Fibroblast of gingiva (primary cell): ENCODE results near the gene NUPR1.
"Not testable (repeated sequence)": the region's sequence is repeated elsewhere in the genome, so short reads cannot be mapped to it uniquely, and the experiment has no call there.

Source experiments
- DNase-seq: peaks from one replicate; pipeline ENCODE4 v3.0.0-alpha.2; 2011; ENCODE audit warnings: low read depth

NUPR1 gene

GRCh38 chr16:28527100-28527785, 11.5 kb downstream of the NUPR1 start:
- DNase-seq = not testable (repeated sequence)

GRCh38 chr16:28526201-28527099, 12.3 kb downstream of the NUPR1 start:
- DNase-seq = no peak

- peak; percentile 18 for DNase-seq
Observed at GRCh38 chr16:28524681-28525171, 14.0 kb downstream of the NUPR1 start.

GRCh38 chr16:28522792-28523191, 16.0 kb downstream of the NUPR1 start:
- no peak for DNase-seq

GRCh38 chr16:28521436-28521835, 17.3 kb downstream of the NUPR1 start:
- DNase-seq = no peak

- DNase-seq = no peak
Observed at GRCh38 chr16:28520672-28521071, 18.1 kb downstream of the NUPR1 start.

GRCh38 chr16:28514246-28514645, 24.5 kb downstream of the NUPR1 start:
- no peak for DNase-seq

- no peak for DNase-seq
Observed at GRCh38 chr16:28513484-28514181, 25.1 kb downstream of the NUPR1 start.

- no peak for DNase-seq
Observed at GRCh38 chr16:28511801-28512789, 26.7 kb downstream of the NUPR1 start.

GRCh38 chr16:28511031-28511430, 27.7 kb downstream of the NUPR1 start:
- no peak for DNase-seq

GRCh38 chr16:28505489-28506137, 33.2 kb downstream of the NUPR1 start:
- no peak for DNase-seq

GRCh38 chr16:28504707-28505404, 33.9 kb downstream of the NUPR1 start:
- DNase-seq = no peak

- DNase-seq = no peak
Observed at GRCh38 chr16:28503470-28504259, 35.1 kb downstream of the NUPR1 start.

- DNase-seq = no peak
Observed at GRCh38 chr16:28502290-28502689, 36.5 kb downstream of the NUPR1 start.

- DNase-seq = no peak
Observed at GRCh38 chr16:28501258-28502232, 37.2 kb downstream of the NUPR1 start.

GRCh38 chr16:28500476-28501180, 38.1 kb downstream of the NUPR1 start:
- not testable (repeated sequence) for DNase-seq

- DNase-seq = no peak
Observed at GRCh38 chr16:28499854-28500253, 38.9 kb downstream of the NUPR1 start.
